ENCODE results near the gene IGFBP6. TPM values are rescaled to one million over a fixed set of nuclear protein-coding genes. Genes with fewer than 3 reads are reported as not detected.

The IGFBP6 gene
- total and polyA plus RNA-seq, 9 of the 15 experiments (the other 6 are each of a cell fraction or from before 2014, with no cell fraction given) = 0.15 to 1.4 (median 0.54) TPM

GRCh38 chr12:53097564-53098353, at the start of gene IGFBP6 (continued):
- TF ChIP-seq MAX (CRISPR knock-in tag; IDR thresholded peaks at IDR 0.05) (peak; percentile 37; the same call in 1 of the 2 replicates), CREBBP (IDR thresholded peaks at IDR 0.05; ENCODE audit: low read depth, low read length) (no peak), E2F8 (IDR thresholded peaks at IDR 0.05; ENCODE audit: low read depth, partially characterized antibody) (no peak), HCFC1 (IDR thresholded peaks at IDR 0.05; ENCODE audit: low read depth, low read length) (no peak), USF1 (CRISPR knock-in tag; IDR thresholded peaks at IDR 0.05) (peak; percentile 50; the same call in 1 of the 2 replicates), CTBP1 (IDR thresholded peaks at IDR 0.05; ENCODE audit: borderline replicate concordance) (peak; percentile 43; the same call in 1 of the 2 replicates), SMC3 (conservative IDR thresholded peaks at IDR 0.05; ENCODE audit: insufficient read depth, low read depth, low read length) (no peak), NFATC3 (IDR thresholded peaks at IDR 0.05) (no peak), ZBTB40 (IDR thresholded peaks at IDR 0.05) (no peak), ZBTB40 (CRISPR knock-in tag; IDR thresholded peaks at IDR 0.05) (no peak), PTRF (tag; IDR thresholded peaks at IDR 0.05) (no peak), SMAD1 (IDR thresholded peaks at IDR 0.05; ENCODE audit: low read depth, low read length, partially characterized antibody) (no peak), DIDO1 (tag; IDR thresholded peaks at IDR 0.05; ENCODE audit: low read depth) (no peak), SAFB2 (IDR thresholded peaks at IDR 0.05; ENCODE audit: borderline replicate concordance, low read depth, low read length, severe bottlenecking) (no peak)
